Activated T-cell treated with anti-CD3 and anti-CD28 coated beads, Interleukin-2, amount 50 U/mL, for 72 hours (primary cell): ENCODE measurements around the gene TSPAN18. TPM values are rescaled to one million over a fixed set of nuclear protein-coding genes. Genes with fewer than 3 reads are reported as not detected.

ENCODE experiments used
- ATAC-seq, 2 donors: fragments of 150-1000 bp; cut with Tn5 transposase; replicated peaks in 1 of 2; 2 replicates each; pipeline ENCODE4 v1.10.0; 2021; ENCODE audit warnings: moderate library complexity in 2 of 2, mild to moderate bottlenecking in 1 of 2
- DNase-seq, 2 donors: peaks; one replicate each; pipeline ENCODE4 v3.0.0; 2021 to 2022; ENCODE audit warnings: mixed read lengths in 1 of 2
- H3K27ac Mint-ChIP-seq: one replicate; pipeline ENCODE4 v1.8.0; 2022; ENCODE audit warnings: mild to moderate bottlenecking, moderate library complexity, mixed read lengths
- H3K27me3 Mint-ChIP-seq: one replicate; pipeline ENCODE4 v1.8.0; 2022; ENCODE audit warnings: low read depth, mixed read lengths
- H3K36me3 Mint-ChIP-seq, 2 donors: one replicate each; pipeline ENCODE4 v1.8.0; 2022; ENCODE audit warnings: mixed read lengths in 2 of 2, mild to moderate bottlenecking in 1 of 2; ENCODE audit not compliant: insufficient read depth in 2 of 2
- H3K4me1 Mint-ChIP-seq: one replicate; pipeline ENCODE4 v1.8.0; 2022; ENCODE audit warnings: low read depth, mixed read lengths
- H3K4me3 Mint-ChIP-seq, 2 donors: one replicate each; pipeline ENCODE4 v1.8.0; 2022; ENCODE audit warnings: mild to moderate bottlenecking in 2 of 2, mixed read lengths in 2 of 2, moderate library complexity in 2 of 2
- H3K9me3 Mint-ChIP-seq, 2 donors: one replicate each; pipeline ENCODE4 v1.8.0; 2022; ENCODE audit warnings: mixed read lengths in 2 of 2
- total RNA-seq, 2 donors: library from RNA; stranded (reverse); gene quantifications; one replicate each; pipeline ENCODE4 v1.2.3, GENCODE V29; 2022

TSPAN18 gene
- total RNA-seq, 2 donors from 2014 or later = 1.3 to 1.8 TPM

- Mint-ChIP-seq H3K36me3 (no peaks in the 10 kb centered on the region), H3K4me1 (peaks cover 43% of the 10 kb centered on the region), H3K27ac (no peak overlapping the region), H3K4me3 (no peak overlapping the region), H3K9me3 (no peaks in the 10 kb centered on the region), H3K27me3 (peaks cover 3% of the 10 kb centered on the region)
- DNase-seq = no peak
- ATAC-seq = no peak
Observed at GRCh38 chr11:44733877-44734276, 7.1 kb downstream of the TSPAN18 start.

GRCh38 chr11:44734843-44735381 is 8.2 kb downstream of the TSPAN18 start:
- Mint-ChIP-seq H3K36me3 (no peaks in the 10 kb centered on the region), H3K4me3 (no peak overlapping the region), H3K4me1 (peaks cover 32% of the 10 kb centered on the region), H3K27me3 (no peaks in the 10 kb centered on the region), H3K9me3 (no peaks in the 10 kb centered on the region), H3K27ac (no peak overlapping the region)
- no peak for DNase-seq
- ATAC-seq = no peak

- Mint-ChIP-seq H3K27me3 (no peaks in the 10 kb centered on the region), H3K4me1 (peaks cover 23% of the 10 kb centered on the region), H3K4me3 (no peak overlapping the region), H3K9me3 (no peaks in the 10 kb centered on the region), H3K36me3 (no peaks in the 10 kb centered on the region), H3K27ac (no peak overlapping the region)
- DNase-seq = no peak
- ATAC-seq = no peak
Observed at GRCh38 chr11:44736791-44737190, 10.0 kb downstream of the TSPAN18 start.

- ATAC-seq = no peak
- H3K27me3 Mint-ChIP-seq = no peaks in the 10 kb centered on the region
- H3K4me3 Mint-ChIP-seq = peak overlapping the region in 1 of 2 donors; percentile 39
- no peaks in the 10 kb centered on the region for H3K36me3 Mint-ChIP-seq
- DNase-seq = no peak
- H3K4me1 Mint-ChIP-seq = peaks cover 21% of the 10 kb centered on the region
- H3K27ac Mint-ChIP-seq = no peak overlapping the region
- no peaks in the 10 kb centered on the region for H3K9me3 Mint-ChIP-seq
Observed at GRCh38 chr11:44737245-44738085, 10.7 kb downstream of the TSPAN18 start.

GRCh38 chr11:44738791-44739190 is 12.0 kb downstream of the TSPAN18 start:
- no peaks in the 10 kb centered on the region for H3K36me3 Mint-ChIP-seq
- no peaks in the 10 kb centered on the region for H3K9me3 Mint-ChIP-seq
- ATAC-seq = no peak
- no peak for DNase-seq
- H3K4me3 Mint-ChIP-seq = no peak overlapping the region
- H3K27me3 Mint-ChIP-seq = no peaks in the 10 kb centered on the region
- no peak overlapping the region for H3K27ac Mint-ChIP-seq
- H3K4me1 Mint-ChIP-seq = peaks cover 21% of the 10 kb centered on the region

GRCh38 chr11:44740967-44741366 is 14.2 kb downstream of the TSPAN18 start:
- no peak overlapping the region for H3K27ac Mint-ChIP-seq
- peaks cover 17% of the 10 kb centered on the region for H3K4me1 Mint-ChIP-seq
- DNase-seq (no peak), ATAC-seq (no peak)
- no peaks in the 10 kb centered on the region for H3K36me3 Mint-ChIP-seq
- H3K9me3 Mint-ChIP-seq = no peaks in the 10 kb centered on the region
- H3K4me3 Mint-ChIP-seq = no peak overlapping the region
- H3K27me3 Mint-ChIP-seq = no peaks in the 10 kb centered on the region

- H3K4me1 Mint-ChIP-seq = peaks cover 16% of the 10 kb centered on the region
- H3K9me3 Mint-ChIP-seq = no peaks in the 10 kb centered on the region
- no peak overlapping the region for H3K27ac Mint-ChIP-seq
- H3K4me3 Mint-ChIP-seq = no peak overlapping the region
- H3K27me3 Mint-ChIP-seq = no peaks in the 10 kb centered on the region
- H3K36me3 Mint-ChIP-seq = no peaks in the 10 kb centered on the region
- ATAC-seq (no peak), DNase-seq (no peak)
Observed at GRCh38 chr11:44741976-44742375, 15.2 kb downstream of the TSPAN18 start.

GRCh38 chr11:44742508-44743246 is 15.9 kb downstream of the TSPAN18 start:
- peaks cover 17% of the 10 kb centered on the region for H3K4me1 Mint-ChIP-seq
- no peak for DNase-seq
- no peaks in the 10 kb centered on the region for H3K9me3 Mint-ChIP-seq
- H3K4me3 Mint-ChIP-seq = no peak overlapping the region
- no peaks in the 10 kb centered on the region for H3K36me3 Mint-ChIP-seq
- no peak for ATAC-seq
- no peak overlapping the region for H3K27ac Mint-ChIP-seq
- no peaks in the 10 kb centered on the region for H3K27me3 Mint-ChIP-seq

GRCh38 chr11:44743326-44743725 is 16.6 kb downstream of the TSPAN18 start:
- no peak for ATAC-seq
- no peak for DNase-seq
- H3K4me3 Mint-ChIP-seq = no peak overlapping the region
- H3K4me1 Mint-ChIP-seq = peaks cover 17% of the 10 kb centered on the region
- no peak overlapping the region for H3K27ac Mint-ChIP-seq
- H3K9me3 Mint-ChIP-seq = no peaks in the 10 kb centered on the region
- no peaks in the 10 kb centered on the region for H3K36me3 Mint-ChIP-seq
- H3K27me3 Mint-ChIP-seq = no peaks in the 10 kb centered on the region

GRCh38 chr11:44743959-44744557 is 17.3 kb downstream of the TSPAN18 start:
- Mint-ChIP-seq H3K27me3 (no peaks in the 10 kb centered on the region), H3K4me3 (no peak overlapping the region), H3K27ac (no peak overlapping the region), H3K36me3 (no peaks in the 10 kb centered on the region), H3K9me3 (no peaks in the 10 kb centered on the region), H3K4me1 (peaks cover 19% of the 10 kb centered on the region)
- ATAC-seq = no peak
- DNase-seq = no peak

GRCh38 chr11:44746894-44747293 is 20.1 kb downstream of the TSPAN18 start:
- no peaks in the 10 kb centered on the region for H3K27me3 Mint-ChIP-seq
- no peaks in the 10 kb centered on the region for H3K9me3 Mint-ChIP-seq
- no peak for DNase-seq
- H3K4me1 Mint-ChIP-seq = peaks cover 29% of the 10 kb centered on the region
- H3K27ac Mint-ChIP-seq = no peak overlapping the region
- no peaks in the 10 kb centered on the region for H3K36me3 Mint-ChIP-seq
- ATAC-seq = no peak
- no peak overlapping the region for H3K4me3 Mint-ChIP-seq

GRCh38 chr11:44747316-44747715 is 20.6 kb downstream of the TSPAN18 start:
- Mint-ChIP-seq H3K36me3 (no peaks in the 10 kb centered on the region), H3K4me1 (peaks cover 33% of the 10 kb centered on the region), H3K27ac (no peak overlapping the region), H3K4me3 (peak overlapping the region in 1 of 2 donors; percentile 11), H3K9me3 (no peaks in the 10 kb centered on the region), H3K27me3 (no peaks in the 10 kb centered on the region)
- ATAC-seq (peak in 1 of 2 donors; percentile 30), DNase-seq (no peak)

GRCh38 chr11:44747836-44748235 is 21.1 kb downstream of the TSPAN18 start:
- Mint-ChIP-seq H3K9me3 (no peaks in the 10 kb centered on the region), H3K36me3 (no peaks in the 10 kb centered on the region), H3K4me1 (peaks cover 35% of the 10 kb centered on the region), H3K27me3 (no peaks in the 10 kb centered on the region), H3K4me3 (peak overlapping the region; percentile 7 to 11), H3K27ac (no peak overlapping the region)
- ATAC-seq = peak in 1 of 2 donors; percentile 33
- DNase-seq = no peak
